Measurements from ENCODE around the gene PPP1R16B.
A peak's percentile ranks its signal among the peaks of the same experiment; 100 is the strongest.

Gene PPP1R16B

DNA sequence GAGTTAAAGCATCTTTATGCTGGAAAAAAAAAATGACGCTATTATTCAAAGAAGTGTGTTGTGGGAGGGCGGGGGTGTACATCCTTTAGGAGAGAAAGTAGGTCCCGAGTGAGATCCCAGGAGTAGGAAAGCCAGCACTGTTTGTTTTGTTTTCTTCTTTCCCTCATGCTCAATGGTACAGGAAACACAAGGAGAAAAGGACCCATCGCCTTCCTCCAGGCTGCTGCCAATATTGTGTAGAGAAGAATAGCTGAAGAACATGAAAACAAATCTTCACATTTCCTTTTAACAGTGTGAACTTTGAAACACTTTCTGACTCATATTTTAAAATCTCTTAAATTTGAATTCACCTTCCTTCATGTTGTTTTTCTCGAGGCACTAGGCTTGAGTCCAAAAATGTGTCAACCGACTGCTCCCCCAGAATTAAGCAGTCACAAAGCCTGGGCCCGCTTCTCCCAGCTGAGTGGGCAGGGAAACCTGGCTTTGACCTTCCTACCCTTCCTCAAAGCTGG is 22.3 kb downstream of the PPP1R16B start:
- no peak for DNase-seq (ENCODE audit: low read depth)

DNA sequence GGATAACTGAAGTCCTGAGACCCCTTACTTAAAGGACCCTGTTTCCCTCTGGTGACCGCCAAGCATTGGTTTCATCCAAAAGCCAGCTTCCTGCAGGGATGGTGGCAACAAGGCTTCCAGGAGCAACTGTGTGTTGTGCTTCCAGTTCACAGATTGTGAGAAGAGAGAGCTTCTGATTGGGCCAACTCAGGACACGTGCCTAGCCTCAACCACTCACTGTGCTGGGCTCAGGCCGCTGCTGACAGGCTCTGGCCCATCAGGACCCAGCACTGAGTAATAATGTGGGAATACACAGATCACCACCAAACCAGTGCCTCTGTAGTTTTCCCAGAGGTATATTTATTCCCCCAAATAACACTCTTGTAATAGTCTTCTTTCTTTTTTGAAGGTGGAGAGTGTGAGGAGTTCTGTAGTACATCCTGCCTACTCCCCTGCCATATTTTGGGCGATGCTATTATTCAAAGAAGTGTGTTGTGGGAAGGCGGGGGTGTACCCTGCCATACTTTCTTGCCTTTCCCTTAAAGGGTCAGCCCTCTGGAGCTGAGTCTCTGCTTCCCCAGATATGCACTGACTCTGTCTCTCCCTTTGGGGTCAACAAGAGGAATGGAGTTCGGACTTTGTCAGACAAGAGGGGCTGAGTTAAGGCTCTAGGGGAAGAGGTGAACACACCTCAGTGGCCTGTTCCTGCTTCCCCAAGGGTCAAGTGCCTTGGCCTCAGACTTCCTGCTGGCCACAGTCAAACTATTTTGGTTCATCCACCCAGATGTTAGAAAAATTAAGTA is 23.2 kb downstream of the PPP1R16B start:
- no peak for DNase-seq (ENCODE audit: low read depth)

DNA sequence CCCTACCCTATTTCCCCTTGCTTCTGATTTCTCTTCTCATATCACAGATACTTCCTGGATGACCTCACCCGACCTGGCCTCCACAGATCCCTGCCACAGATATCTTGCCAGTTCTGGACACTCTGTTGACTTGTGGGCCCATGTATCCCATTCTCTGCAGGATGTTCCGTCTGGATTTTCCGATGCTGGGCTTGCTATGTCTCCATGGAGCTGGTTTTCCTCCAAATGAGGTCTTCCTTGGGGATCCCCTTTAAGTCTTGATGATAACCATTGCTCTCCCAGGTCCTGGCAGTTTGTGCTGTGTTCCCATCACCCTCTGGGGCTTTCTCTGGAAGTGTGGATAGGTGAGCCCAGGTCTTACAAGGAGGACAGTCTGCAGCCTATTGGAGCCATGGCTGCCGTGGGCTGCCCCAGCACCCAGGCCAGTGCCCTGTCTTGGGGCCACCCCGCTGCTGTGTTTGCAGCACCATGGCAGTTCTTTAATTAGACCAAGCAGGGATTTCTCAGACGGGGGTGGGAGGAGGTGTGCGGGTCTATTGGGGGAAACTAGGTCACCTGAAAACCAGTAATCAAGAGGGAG is 23.9 kb downstream of the PPP1R16B start:
- no peak for DNase-seq (ENCODE audit: low read depth)

DNA sequence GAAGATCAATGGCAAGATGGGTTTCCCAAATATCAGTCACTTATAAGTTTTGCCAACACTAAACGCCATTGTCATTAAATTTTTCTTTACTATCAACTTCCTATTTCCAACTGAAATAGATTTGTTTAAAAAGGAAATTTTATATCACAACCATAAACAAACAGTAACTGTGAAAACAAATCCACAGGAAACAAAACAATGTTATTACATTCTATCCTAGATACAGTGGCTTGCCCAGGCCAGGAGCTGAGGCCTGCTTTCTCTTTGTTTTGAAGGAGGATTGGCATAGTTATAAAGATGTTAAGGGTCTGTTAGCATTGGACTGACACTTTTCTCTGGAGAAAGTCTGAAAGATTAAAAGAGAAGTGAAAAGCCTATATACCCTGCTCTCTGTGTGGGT is 24.9 kb downstream of the PPP1R16B start:
- DNase-seq (ENCODE audit: low read depth), result no peak

DNA sequence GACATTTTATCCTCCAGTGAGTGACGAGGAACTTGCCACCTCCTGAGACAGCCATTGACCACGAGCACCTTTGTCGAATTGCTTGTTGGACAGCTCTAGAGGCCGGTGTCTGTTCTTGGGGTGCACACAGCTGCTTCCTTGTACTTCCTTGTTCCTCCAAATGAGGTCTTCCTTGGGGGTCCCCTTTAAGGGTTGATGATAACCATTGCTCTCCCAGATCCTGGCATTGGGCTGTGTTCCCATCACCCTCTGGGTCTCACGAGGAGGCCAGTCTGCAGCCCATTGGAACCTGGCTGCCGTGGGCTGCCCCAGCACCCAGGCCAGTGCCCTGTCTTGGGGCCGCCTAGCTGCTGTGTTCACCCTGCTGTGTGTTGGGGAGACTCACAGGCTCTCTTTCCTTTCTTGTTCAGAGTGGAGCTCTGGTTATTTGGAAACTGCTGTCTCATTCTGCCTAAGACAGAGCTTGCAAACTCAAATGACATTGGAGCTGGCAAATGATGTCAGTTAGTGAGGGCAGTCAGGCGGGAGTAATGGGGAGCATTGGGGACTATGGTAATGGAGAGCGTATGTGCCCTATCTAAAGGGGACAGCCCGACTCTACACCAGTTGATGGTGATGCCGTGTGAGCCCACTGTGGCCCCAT is 25.7 kb downstream of the PPP1R16B start:
- DNase-seq (ENCODE audit: low read depth), result no peak

DNA sequence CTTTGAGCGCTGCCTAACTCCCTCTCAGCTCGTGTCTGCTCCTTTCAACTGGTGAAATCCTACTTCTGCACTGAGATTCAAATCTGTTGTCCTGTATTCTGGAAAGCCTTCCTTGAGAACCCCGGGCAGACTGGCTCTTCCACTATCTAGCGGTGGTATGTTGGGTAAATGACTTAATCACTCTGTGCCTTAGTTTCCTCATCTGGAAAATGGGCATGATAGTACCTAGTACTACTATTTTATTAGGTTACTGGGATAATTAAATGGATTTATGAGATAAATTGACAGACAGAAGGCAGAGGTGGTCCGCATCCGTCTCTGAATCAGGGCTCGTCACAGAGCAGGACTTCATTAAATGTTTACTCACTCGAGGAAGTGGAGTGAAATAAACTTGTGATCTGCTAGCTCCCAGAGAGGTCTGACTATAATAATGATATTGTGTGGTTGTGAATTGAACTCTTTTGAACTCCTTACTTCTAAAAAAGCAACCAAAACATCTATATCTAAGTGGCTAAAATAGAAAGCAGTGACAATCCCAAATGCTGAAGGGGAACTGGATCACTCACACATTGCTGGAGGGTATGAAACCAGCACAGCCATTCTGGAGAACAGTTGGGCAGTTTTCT is 26.6 kb downstream of the PPP1R16B start:
- DNase-seq (ENCODE audit: low read depth), result no peak

DNA sequence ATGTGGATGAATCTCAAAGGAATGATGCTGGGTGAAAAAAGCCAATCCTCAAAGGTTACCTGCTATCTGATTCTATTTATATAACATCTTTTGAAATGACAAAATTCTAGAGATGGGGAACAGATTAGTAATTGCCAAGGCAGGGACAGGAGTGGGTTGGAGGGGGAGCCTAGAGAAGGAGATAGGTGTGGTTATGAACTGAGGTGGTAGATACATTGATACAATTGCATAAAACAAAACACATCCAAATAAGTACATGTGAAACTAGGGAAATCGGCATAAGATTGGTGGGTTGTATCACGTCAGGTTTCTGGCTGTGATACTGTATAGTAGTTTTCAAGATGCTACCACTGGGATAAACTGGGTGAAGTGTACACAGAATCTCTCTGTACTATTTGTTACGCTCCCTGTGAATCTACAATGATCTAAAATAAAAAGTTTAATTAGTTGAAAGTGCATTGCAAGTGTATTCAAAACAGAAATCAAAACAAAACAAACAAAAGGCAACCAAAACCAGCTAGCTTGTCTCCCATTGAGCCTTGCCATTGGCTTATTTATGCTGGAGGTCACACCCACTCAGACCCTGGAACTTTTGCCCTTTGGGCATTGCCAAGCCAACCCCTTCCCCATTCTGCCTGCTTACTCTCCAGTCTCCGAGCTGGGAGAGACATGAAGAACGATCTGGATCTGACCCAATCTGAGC is 27.8 kb downstream of the PPP1R16B start:
- no peak for DNase-seq (ENCODE audit: low read depth)

DNA sequence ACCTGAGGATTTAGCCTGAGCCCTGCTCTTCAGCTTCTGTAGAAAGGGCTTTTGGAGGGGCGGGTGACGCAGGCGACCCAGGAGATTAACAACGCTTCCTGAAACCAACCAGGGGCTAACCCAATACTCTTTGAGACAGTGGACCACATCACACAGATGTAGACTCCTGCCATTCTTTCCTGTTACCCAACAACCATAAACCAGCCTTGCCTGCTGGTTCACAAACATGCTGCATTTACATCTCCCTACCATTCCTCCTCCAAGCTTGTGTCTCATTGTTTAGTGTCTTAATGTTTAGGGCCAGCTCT is 28.3 kb downstream of the PPP1R16B start:
- DNase-seq (ENCODE audit: low read depth), result peak; percentile 49

DNA sequence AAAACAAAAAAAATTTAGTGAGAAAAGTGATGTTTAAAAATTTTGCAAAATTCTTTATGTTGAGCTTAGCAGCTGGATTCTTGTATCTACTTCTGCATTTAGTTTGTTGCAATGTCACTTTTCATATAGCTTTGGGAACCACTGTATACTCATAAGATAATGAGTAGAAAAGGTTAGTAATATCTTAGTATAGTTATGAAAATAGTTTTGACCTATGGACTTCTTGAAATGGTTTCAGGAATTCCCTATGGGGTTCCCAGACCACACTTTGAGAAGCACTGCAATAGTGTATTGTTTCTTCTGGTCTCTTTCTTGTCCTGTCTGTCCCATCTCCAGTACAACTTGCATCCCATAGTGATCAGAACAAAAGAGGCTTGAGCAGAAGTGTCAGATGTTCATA is 29.4 kb downstream of the PPP1R16B start:
- DNase-seq (ENCODE audit: low read depth), result no peak

DNA sequence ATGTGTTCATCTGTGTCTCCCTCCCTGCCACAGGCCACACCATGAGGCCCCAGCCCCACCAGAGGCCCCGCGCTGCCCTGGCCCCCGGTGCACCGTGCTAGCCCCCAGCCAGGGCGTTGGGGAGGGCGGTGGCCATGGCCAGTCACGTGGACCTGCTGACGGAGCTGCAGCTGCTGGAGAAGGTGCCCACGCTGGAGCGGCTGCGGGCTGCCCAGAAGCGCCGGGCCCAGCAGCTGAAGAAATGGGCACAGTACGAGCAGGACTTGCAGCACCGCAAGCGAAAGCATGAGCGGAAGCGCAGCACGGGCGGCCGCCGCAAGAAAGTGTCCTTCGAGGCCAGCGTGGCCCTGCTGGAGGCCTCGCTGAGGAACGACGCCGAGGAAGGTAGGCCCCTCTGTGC is 30.3 kb downstream of the PPP1R16B start:
- no peak for DNase-seq (ENCODE audit: low read depth)

DNA sequence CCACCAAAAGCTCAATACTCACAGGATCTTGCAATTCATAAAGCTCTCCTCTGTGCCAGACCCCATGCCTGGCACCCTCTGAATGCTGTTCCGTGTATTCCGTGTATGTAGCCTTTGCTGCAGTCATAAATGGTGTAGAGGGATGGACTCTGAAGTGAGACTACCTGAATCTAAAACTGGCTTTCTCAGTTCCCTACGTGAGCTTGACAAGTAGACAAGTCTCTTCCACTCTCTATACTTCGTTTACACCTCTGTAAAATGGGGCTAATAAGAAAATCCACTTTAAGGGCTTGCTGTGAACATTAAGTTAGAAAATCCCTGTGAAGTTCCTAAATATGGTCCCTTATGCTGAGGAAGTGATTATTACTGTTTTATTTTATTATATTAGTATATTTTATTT is 31.5 kb downstream of the PPP1R16B start:
- DNase-seq (ENCODE audit: low read depth), result no peak

DNA sequence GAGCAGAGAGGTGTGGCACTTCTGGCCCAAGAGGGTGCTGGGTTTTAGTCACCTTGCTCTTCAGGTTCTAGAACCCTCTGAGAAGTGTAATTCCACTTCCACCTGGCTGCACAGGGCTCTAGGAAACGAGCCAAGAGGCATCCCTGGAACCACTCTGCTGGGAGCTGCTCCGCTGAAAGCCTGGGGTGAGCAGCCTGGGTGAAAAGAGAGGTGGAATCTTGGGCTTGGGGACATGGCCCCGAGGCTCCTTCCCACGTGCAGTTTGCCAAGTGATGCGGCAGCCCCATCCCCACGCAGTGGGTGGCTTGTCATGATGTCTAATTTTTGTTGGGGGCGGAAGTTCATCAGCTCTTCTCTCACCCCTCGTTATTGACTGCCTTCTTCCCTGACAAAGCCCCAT is 32.8 kb downstream of the PPP1R16B start:
- DNase-seq (ENCODE audit: low read depth), result no peak

DNA sequence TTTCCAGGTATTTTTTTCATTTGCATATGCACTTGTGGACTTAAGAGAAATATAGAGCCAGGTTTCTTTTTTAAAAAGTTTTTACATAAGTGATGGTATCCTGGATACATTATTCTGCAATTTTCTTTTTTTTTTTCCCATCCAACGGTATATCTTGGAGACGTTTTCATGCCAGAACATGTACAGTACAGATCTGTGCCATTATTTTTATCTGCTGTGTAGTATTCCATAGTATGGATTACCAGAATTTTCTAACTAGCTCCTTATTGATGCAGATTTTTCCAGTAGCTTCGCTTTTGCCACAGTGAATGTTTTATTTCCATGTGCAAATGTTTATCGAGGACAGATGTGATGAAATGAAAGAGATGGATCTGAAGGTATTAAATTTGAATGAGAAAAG is 34.1 kb downstream of the PPP1R16B start:
- no peak for DNase-seq (ENCODE audit: low read depth)

DNA sequence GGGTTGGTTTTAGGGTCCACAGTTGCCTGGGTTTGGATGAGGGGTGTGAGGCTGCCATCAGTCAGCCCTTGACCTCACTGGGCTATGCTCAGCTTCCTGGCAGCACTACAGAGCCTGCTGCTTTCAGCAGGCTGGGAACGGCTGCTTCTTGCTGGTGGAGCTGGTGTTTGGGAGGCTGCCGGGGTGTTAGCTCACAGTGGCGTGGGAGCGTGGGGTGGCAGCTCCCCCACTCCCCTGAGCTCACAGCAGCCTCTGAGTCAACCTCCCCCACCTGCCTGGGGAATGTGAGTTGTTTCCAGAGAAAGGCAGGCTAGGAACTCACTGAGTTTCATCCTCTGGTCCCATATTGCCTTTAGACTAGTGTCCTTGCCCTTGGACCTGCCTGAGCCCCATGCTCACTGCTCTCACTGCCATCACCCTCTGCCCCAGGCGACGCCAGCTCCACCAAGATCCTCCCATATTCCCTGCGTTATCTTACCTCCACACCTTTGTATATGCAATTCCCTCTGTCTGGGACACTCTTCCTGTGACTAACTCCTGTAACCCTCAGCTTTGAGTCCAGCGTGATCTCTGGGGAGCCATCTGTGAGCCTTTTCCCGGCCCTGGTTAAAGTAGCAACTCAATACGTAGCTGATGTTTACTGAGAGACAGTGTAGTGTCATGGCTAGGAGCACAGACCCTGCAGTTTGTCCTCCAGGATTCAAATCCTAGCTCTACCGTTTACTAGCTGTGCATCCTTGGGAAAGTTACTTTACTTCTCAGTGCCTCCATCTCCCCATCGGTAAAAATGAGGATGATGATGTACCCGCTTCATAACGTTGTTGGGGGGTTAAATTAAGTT is 34.8 kb downstream of the PPP1R16B start:
- peak; percentile 60 for DNase-seq (ENCODE audit: low read depth)

DNA sequence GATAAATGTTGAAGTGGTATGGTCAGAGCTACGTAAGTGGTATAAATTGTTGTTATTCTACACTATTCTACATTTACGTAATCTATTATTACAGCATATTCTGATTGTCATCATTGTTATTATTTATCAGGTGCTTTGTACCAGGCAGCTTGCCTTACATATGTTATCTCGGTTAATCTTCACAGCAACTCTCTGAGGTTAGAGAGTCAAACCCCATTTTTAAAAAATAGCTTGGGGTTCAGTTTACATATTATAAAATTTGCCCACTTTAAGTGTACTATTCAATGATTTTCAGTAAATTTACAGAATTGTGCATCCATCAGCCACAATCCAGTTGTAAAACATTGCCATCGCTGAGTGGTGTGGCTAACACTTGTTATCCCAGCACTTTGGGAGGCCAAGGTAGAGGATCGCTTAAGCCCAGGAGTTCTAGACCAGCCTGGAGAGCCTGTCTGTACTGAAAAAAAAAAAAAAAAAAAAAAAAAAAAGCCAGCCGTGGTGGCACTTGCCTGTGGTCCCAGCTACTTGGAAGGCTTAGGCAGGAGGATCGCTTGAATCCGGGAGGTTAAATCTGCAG is 35.5 kb downstream of the PPP1R16B start:
- DNase-seq (ENCODE audit: low read depth), result no peak

DNA sequence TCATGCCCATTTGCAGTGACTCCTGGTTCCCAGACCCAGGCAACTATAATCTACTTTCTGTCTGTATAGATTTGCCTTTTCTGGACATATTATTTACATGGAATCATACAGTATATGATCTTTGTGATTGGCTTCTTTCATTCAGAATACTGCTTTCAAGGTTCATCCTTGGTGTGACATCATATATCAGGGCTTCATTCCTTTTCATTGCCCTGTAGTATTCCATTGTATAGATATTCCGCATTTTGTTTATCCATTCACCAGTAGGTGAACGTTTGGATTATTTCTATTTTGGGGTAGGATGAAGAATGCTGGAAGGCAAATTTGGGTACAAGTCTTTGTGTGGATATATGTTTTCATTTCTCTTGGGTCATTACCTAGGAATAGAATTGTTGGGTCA is 36.1 kb downstream of the PPP1R16B start:
- DNase-seq (ENCODE audit: low read depth), result no peak

DNA sequence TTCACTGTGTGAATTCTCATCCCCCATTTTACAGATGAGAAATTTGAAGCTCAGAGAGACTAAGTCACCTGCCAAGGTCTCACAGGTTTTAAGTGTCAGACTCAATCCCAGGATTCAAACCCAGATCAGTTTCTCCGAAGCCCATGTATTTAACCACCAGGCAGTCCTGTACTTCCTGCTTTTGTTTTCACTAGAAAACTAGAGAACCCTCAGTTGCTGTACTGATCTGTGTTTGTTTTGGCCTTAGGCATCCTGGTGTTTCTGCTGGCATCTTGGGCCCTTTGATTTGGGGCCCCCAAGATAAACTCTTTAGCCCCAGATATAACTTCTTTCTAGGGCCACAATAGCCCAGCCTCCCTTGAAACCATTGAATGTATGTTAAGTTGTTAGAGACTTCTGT is 36.5 kb downstream of the PPP1R16B start:
- no peak for DNase-seq (ENCODE audit: low read depth)

DNA sequence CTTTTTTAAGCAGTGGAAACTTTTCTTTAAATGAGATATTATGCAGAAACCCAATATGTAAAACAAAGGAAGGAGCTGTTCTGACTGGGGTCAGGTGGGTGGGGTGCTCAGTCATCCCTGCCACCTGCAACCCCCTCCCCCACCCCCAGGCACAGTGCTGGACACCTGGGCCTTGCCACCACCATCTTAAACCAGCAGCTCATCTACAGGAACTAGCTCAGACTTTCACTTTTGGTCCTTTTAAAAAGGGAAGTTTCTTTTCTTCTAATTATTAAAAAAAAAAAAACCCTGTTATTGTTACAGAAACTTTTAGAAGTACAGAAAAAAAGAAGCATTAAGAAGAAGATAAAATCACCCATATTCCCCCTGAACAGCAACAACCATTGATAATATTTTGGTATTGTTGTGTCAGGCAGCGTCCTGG is 37.1 kb downstream of the PPP1R16B start:
- DNase-seq (ENCODE audit: low read depth), result peak; percentile 51

DNA sequence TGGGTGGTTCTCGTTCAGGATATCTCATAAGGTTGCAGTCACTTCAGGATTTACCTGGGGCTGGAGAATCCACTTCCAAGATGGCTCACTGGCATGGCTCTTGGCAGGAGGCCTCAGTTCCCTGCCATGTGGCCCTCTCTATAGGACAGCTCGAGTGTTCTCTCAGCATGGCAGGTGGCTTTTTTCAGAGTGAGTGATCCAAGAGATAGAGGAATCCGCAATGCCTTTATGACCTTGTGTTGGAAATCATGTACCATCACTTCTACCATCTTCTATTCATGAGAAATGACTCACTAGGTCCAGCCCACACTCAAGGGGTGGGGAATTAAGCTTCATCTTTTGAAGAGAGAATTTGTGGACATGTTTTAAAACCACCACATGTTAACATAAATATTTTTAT is 37.8 kb downstream of the PPP1R16B start:
- DNase-seq (ENCODE audit: low read depth), result no peak

DNA sequence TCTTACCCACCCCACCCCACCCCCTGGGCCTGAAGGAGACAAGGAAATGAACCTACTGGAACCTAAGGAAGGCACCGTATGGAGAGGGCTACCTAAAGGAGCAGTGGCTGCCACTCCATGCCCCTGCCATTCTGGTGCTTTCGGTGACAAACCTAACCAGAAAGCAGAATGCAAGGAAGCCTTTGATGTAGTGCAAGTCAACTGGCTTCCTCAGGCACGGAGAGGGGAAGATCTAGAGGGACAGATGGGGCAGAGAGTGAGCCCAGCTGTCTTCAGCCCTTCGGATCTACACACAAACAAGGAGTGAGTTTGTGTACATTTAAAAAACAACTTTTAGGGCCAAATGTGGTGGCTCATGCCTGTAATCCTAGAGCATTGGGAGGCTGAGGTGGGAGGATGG is 39.5 kb downstream of the PPP1R16B start:
- no peak for DNase-seq (ENCODE audit: low read depth)

DNA sequence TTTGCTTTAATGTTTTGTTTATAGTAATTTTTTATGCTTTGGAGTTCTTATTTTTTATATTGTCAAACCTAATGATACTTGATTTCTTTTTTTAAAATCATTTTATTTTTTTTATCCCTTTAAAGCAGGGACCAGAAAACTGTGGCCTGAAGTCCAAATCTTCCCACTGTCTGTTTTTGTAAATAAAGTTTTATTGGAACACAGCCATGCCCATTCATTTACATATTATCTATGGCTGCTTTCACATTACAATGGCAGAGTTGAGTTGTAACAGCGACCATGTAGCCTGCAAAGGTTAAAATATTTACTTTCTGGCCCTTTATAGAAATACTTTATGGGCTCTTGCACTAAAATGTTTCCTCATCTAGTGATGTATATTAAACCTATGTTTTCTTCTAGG is 42.3 kb downstream of the PPP1R16B start:
- DNase-seq (ENCODE audit: low read depth), result no peak
